Measurements from ENCODE around the gene ATP6V1E1.
"Not testable (repeated sequence)": the region's sequence is repeated elsewhere in the genome, so short reads cannot be mapped to it uniquely, and the experiment has no call there.

Gene ATP6V1E1

DNA sequence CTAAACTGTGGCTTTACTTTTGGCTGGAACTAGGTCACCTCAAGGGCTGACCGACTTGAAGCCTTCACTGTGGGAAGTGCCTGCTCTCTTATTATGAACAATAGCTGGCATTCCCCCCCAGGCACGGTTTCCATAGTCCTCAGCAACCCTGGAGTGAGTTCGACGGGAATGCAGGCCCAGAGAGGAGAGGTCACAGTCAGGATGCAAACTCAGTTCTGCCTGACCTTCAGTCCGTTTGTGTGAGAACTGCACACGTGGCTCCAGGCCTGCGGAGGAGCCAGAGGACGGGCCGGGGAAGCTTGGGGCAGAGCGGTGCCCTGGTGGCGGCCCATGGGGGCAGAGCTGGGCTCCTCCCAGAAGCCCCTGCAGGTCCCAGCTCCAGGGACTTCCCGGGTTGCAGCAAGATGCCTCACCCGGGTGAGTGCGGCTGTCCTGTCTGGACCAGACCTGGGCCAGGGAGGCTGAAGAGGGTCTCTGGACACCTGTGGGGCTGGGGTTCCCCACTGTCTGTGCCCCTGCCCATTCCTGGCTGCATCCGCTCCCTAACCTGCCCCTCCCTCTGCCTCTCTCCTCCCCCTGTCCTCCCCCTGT lies 48.0 kb downstream of the ATP6V1E1 start:
- no peak for DNase-seq

DNA sequence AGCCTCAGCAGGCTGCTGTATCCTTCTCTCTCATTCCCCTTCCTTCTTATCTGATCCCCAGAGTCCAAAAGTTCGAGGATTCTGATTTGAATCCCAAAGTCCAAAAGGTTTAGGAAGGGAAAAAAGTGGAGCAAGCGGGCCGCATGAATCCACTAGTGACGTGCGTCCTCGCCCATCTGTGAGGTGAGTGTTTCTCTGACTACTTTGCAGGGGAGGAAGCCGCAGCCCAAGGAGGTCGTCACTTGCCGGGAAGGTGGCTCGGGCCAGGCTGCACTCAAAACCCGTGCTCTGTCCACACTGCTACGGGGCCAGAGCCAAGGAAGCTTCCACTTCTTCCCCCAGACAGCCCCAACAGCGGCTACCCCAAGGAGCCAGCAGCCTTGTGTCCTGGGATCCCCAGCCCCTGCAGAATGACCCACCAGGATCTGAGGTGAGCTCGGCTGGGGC lies 49.0 kb downstream of the ATP6V1E1 start:
- no peak for DNase-seq

DNA sequence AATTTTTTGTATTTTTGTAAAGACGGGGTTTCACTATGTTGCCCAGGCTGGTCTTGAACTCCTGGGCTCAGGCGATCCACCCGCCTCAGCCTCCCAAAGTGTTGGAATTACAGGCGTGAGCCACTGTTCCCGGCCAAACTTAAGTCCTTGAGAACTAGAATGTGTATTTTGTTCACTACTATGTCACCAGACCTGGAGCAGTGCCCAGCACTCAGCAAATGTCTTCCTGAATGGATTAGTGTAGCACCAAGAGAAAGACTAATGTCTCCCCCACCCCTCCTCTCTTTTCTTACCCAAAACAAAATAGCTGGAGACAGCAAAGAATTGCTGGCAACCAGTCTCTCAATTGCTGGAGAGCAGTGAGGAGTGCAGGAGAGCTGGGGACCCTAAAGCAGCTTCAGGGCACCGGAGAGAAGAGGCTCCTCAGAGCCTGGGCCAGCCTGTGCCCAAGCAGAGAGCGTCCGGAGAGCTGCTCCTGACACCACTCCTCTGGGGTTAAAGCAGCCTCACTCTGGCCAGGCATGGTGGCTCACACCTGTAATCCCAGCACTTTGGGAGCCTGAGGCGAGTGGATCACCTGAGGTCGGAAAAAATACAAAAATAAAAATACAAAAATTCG lies 50.3 kb downstream of the ATP6V1E1 start:
- DNase-seq, result no peak

DNA sequence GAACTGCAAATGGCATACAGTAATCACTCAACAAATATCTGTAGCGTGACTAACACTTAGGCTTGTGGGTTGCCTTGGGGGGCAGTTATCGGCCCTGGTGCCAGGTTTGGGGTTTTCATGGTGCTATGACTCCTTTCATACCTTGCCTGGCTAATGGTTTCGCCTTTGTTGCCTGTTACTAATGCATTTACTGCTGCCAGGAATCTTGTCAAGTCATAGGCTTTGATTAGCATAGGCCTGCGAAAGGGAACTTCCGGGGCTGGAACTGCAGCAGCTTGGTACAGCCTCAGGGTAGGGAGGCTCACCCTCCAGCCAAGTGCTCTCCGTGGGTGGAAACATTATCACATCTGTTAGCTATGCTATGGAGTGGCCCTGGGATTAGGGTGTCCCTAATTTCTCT lies 52.1 kb downstream of the ATP6V1E1 start:
- DNase-seq, result no peak

DNA sequence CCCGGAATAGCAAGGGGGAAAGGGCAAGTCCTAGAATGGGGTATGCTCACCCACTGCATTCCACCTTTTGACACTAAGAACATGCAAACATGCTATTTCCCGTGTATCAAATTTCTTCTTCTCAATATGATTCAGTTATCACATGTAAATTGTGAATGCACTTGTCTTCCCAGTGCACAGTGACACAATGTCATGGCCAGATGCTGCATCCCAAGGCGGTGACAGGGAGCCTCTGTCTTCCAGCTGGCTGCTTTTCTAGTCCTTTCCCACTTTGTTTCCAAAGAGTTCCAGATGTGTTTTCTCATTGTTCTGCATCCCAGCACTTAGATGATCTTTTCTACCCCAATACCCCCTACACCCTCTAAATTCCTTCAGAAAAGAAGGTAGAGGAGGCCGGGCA lies 52.9 kb downstream of the ATP6V1E1 start:
- DNase-seq, result no peak

DNA sequence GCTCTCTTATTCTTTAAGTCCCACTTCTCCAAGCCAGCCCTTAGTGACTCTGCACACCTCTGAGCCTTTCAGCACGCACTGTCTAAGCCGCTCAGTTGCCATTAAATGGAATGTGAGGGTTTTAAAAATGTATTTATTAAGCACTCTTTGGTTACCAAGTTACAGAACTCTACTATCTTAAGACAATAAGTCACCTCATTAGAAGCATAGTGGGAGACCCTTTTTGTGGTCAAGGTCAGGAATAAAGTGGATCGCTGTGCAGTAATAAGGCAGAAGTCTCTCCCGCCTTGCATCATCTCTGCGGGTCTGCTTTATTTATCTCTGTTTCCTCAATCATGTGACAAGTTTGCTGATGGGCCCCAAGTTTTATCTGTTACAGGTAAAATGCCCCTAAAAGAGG lies 53.4 kb downstream of the ATP6V1E1 start:
- DNase-seq, result no peak

DNA sequence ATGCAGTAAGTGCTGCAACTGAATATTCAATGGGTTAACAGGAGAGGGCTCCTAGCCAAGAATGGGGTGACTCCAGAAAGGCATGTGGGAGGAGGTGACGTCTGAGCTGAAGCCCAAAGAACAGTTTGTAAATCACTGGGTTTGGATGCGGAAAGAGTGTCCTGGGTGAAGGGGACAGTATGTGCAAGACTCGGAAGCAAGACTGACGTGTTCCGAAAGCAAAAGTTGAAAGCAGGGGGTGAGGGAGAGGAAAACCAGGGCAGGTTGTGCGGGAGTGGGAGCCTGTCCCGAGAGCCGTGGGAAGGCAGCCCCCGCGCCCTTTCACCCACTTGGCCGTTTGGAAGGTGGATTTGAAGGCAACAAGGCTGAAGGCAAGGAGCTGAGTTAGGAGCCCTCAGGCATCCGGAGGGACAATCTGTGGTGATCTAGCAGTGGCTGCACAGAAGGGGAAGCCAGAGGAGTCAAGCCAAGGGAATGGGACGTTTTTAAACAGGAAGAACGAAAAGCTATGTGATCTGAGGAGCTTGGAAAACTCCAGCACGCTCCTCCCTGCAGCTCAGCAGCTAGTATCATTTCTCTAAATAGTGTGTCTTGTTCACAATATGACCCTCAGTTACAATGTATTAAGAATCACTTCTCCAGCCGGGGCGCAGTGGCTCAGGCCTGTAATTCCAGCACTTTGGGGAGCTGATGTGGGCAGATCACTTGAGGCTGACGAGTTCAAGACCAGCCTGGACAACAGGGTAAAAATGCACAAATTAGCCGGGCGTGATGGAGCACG lies 57.5 kb downstream of the ATP6V1E1 start:
- DNase-seq, result no peak

DNA sequence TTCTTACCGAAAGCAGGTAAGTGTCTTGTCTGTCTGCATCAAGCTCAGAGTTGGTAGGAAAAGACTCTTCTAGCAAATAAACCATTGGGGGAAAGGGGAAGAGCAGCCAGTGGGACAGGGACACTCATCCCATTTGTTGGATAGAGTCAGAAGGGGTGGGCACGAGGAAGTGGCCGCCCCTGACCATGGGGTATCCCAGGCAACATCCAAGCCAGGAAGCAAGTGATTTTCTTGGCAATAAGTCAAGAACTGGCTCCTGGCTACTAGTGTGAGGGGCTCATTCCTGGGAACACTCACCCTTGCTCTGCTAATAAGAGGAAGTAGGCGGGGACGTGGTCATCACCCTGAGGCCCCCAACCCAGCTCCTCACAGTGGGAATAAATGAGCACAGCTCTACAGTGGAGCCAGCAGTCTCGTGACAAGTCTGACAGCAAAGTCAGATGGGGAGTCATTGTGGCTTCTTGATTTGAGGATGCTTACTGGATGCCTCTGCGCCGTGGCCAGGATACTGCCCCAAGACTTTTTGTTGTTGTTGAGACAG lies 58.5 kb downstream of the ATP6V1E1 start:
- no peak for DNase-seq

DNA sequence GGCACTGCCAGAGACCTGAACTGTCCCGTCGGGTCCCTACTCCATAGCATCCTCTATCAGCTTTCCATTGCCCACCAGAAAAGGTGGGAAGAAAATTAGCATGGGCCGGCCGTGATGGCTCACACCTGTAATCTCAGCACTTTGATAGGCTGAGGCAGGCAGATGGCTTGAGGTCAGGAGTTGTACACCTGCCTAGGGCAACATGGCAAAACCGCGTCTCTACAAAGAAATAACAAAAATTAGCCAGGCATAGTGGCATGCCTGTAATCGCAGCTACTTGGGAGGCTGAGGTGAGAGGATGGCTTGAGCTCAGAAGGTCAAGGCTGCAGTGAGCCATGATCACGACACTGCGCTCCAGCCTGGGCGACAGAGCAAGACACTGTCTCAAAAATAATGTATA lies 61.8 kb downstream of the ATP6V1E1 start:
- no peak for DNase-seq

DNA sequence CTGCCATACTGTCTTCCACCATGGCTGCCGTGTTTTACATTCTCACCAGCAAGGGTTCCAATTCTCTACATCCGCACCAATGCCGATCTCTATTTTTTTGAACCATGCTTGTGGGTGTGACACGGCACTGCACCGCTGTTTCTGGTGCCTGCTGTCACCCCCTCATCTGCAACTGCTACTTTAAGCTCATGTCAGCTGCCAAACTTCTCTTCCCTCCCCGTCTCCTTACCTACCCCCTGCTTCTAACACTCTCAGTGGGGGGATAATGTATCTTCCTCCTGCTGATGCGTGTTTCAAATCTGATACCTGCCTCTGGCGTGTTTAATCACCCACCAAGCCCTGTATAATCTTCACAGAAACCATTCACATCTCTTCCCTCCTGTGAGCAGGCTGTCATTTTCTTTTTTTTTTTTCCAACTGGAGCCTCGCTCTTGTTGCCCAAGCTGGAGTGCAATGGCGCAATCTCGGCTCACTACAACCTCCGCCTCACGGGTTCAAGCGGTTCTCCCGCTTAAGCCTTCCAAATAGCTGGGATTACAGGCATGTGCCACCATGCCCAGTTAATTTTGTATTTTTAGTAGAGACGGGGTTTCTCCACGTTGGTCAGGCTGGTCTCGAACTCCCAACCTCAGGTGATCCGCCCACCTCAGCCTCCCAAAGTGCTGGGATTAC lies 62.4 kb downstream of the ATP6V1E1 start:
- not testable (repeated sequence) for DNase-seq

DNA sequence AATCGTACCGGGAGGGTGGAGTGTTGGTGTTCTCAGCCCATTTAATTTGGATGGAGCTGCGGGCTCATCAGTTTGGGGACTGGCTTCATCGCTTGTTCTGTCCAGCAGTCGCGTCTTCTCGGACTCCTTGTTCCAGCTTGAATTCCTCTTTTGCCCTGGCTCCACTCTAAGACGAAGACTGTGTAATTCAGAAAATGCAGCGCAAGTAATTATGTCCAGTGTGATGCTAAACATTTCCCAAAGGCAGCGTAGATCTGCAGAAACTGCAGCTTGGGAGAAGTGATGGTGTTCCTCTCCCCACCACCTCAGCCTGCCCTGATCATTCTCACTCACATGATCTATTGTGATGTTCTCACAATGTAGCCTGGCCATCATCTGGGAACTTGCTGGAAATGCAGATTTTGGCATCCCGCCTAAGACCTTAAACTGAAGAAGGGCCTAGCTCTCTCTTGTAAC lies 64.6 kb downstream of the ATP6V1E1 start:
- DNase-seq, result no peak

DNA sequence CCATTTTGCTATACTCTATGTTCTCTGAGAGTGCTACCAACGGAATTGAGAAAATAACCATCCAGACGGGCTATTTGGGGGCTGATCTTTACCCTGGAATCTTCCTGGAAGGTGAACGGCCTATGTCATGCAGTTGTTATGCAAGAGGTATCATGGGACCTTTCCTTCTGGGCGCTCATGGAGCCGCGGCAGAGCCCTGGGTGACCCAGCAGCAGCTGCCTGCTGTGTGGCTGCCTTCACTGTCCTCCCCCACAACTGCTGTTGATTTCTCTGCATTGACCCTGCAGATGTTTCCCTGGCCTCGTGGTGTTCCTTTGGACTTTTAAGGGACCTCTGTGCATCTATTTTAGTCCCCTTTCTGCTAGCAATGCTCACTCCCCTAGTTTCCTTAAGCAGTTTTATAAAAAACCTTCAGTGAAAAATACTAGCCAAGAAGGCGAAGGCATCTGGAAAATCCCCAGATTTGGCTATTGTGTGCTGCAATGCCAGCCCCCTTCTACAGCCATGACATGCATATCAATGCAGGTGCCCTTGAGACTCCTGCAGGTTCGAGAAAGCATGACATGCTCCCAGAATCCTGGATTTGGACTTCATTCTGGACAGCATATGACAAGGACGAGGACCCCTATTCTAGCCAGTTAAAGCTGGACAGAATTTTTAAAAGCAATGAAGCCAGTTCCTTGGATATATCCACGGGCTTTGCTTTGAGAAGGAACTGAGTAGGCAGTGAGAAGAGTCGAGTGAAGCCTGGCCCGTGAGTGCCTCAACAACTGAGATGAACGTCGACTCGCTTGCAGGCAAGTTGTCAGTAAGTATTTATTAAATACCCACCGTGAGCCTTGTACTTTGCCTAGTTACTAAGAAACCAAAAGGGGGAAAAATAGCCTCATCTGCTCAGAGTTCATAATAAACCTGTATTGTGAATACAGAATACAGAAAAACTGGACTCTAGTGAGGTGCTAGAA lies 65.4 kb downstream of the ATP6V1E1 start, which contains the start of gene SLC25A18:
Gene SLC25A18 (plus strand): TSS at position 593 of the 965 bp plus-strand sequence. CDS start 16,447 bp downstream, outside the sequence.
- no peak for DNase-seq

DNA sequence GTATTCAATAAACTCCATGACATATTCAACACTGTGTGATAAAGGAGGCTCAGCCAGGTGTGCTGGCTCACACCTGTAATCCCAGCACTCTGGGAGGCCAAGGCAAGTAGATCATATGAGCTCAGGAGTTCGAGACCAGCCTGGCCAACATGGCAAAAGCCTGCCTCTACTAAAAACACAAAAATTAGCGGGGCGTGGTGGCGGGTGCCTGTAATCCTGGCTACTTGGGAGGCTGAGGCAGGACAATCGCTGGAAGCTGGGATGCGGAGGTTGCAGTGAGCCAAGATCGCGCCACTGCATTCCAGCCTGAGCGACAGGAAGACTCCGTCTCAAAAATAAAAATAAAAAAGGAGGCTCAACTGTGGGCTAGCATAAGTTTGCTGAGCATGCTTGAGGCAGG lies 69.4 kb downstream of the ATP6V1E1 start:
- DNase-seq, result no peak

DNA sequence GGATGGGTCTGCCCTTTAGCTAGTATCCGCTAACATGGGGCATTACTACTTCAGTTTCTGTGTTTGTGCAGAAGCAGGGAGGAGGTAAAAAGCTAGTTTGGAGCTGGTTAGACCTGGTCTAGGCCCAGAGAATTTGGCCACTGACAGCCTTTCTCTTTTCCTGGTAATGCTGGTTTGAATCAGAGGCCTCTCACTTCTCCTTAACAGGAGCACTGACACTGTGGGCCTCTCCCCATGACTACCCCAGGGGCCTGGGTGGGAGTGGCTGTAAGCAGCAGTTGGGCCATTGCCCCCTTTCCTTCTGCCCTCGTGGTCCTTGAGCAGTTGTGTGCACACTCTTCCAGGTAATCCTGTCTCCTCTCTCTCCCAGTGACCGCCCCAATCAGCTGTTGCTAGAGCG lies 73.7 kb downstream of the ATP6V1E1 start:
- no peak for DNase-seq

DNA sequence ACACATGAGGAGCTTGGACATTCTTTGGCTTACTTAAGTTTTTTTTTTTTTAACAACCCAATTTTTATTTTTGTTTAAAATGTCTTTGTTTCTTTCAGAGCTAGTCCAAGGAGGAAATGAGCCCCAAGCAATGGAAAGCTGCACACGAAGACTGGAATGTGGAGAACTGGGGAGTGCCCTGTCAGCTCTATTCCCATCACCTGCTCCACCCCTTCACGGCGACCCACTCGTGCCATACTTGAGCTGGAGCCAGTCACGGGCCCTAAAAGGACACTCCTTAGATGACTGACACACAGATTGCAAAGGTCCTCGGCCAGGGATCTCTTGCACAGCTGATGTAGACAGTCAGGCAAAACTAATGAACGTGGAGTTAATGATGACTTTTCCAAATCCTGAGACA lies 75.8 kb downstream of the ATP6V1E1 start:
- DNase-seq, result no peak

DNA sequence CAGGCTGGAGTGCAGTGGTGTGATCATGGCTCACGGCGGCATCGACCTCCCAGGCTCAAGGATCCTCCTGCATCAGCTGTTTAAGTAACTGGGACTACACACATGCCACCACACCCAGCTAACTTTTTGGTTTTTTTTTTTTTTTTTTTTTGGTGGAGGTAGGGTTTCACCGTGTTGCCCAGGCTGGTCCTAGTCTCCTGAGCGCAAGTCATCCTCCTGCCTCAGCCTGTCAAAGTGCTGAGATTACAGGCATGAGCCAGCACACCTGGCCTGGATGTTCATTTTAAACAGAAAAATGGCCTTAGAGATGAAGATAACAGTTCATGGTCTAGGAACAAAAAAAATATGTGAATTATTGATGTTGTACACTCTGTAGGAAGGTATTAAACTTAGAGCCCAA lies 78.9 kb downstream of the ATP6V1E1 start:
- no peak for DNase-seq

DNA sequence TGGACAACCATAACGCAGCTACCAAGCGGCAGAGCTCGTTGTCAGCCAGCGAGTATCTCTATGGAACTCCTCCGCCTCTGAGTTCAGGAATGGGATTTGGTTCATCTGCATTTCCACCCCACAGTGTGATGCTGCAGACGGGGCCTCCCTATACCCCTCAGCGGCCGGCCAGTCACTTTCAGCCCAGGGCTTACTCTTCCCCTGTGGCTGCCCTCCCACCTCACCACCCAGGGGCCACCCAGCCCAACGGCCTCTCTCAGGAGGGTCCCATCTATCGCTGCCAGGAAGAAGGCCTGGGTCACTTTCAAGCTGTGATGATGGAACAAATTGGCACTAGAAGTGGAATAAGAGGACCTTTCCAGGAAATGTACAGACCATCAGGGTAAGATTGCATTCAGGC lies 79.4 kb downstream of the ATP6V1E1 start:
- no peak for DNase-seq

DNA sequence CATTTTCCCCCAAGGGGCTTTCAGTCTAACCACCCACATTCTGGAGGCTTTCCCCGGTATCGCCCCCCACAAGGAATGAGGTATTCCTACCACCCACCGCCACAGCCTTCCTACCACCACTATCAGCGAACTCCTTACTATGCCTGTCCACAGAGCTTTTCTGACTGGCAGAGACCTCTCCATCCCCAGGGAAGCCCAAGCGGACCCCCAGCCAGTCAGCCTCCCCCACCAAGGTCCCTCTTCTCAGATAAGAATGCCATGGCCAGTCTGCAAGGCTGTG lies 79.9 kb downstream of the ATP6V1E1 start:
- no peak for DNase-seq

DNA sequence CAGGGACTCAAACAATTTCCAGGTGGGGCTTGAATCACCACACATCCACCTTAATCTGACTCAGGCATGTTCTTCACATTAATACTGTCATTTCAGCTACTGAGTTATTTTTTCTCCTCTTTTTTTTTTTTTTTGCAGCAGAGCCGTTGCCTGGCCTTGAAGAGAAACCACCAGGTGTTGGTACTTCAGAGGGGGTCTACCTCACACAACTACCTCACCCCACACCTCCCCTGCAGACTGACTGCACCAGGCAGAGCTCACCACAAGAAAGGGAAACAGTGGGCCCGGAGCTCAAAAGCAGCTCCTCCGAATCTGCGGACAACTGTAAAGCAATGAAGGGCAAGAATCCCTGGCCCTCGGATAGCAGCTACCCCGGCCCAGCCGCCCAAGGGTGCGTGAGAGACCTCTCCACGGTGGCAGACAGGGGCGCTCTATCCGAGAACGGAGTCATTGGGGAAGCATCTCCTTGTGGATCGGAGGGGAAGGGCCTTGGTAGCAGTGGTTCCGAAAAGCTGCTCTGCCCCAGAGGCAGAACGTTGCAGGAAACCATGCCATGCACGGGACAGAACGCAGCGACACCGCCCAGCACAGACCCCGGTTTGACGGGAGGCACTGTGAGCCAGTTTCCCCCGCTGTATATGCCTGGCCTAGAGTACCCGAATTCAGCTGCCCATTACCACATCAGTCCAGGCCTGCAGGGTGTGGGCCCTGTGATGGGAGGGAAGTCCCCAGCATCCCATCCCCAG lies 80.4 kb downstream of the ATP6V1E1 start:
- no peak for DNase-seq

DNA sequence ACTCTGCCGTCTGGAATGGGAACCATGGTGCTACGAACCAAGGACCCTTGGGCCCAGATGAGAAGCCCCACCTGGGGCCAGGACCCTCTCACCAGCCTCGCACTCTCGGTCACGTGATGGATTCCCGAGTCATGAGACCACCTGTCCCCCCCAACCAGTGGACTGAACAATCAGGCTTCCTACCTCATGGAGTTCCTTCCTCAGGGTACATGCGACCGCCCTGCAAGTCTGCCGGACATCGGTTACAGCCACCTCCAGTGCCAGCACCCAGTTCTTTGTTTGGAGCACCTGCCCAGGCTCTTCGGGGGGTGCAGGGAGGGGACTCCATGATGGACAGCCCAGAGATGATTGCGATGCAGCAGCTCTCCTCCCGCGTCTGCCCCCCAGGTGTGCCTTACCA lies 86.1 kb downstream of the ATP6V1E1 start:
- no peak for DNase-seq
